Kidney epithelial cell (primary cell): ENCODE results near the gene APMAP. TPM values are rescaled to one million over a fixed set of nuclear protein-coding genes. Genes with fewer than 3 reads are reported as not detected.

Experiments
- DNase-seq: peaks from one replicate; pipeline ENCODE4 v3.0.0-alpha.2; 2010; ENCODE audit warnings: low read depth
- H3K27me3 ChIP-seq: 2 replicates; pipeline ENCODE4 v1.6.0; 2011; ENCODE audit warnings: low read length; ENCODE audit not compliant: control insufficient read depth, insufficient read depth
- H3K36me3 ChIP-seq: 2 replicates; pipeline ENCODE4 v1.5.1; 2011; ENCODE audit warnings: low read length; ENCODE audit not compliant: control insufficient read depth, insufficient read depth
- H3K4me3 ChIP-seq: 2 replicates; pipeline ENCODE4 v1.5.1; 2011; ENCODE audit warnings: low read depth, mild to moderate bottlenecking, control low read depth, low read length
- CTCF ChIP-seq: IDR thresholded peaks from 2 replicates; pipeline ENCODE4 v1.5.1; 2011; ENCODE audit warnings: mild to moderate bottlenecking, moderate library complexity, low read length, control low read depth, inconsistent platforms; ENCODE audit not compliant: insufficient read depth, poor library complexity, severe bottlenecking
- total RNA-seq: library from RNA; depleted of rRNA; stranded (reverse); fragments of >200 nt; gene quantifications from 2 replicates; pipeline ENCODE4 v1.2.3, GENCODE V29; 2015

Gene APMAP
- total RNA-seq, 1 donor from 2014 or later, result 98.8 TPM

GRCh38 chr20:25038103-25038410 lies 45.5 kb upstream of the APMAP start:
- DNase-seq, result no peak
- no peaks in the 10 kb centered on the region for H3K36me3 ChIP-seq
- TF ChIP-seq CTCF, result no peak
- H3K4me3 ChIP-seq, result no peak overlapping the region
- no peaks in the 10 kb centered on the region for H3K27me3 ChIP-seq

- no peak for TF ChIP-seq CTCF
- DNase-seq, result no peak
- Histone ChIP-seq H3K36me3 (no peaks in the 10 kb centered on the region), H3K27me3 (no peaks in the 10 kb centered on the region), H3K4me3 (no peak overlapping the region)
These were observed 44.9 kb upstream of the APMAP start for GRCh38 chr20:25037288-25038102.

GRCh38 chr20:25036331-25036936 lies 43.9 kb upstream of the APMAP start:
- TF ChIP-seq CTCF, result no peak
- DNase-seq, result no peak
- no peaks in the 10 kb centered on the region for H3K36me3 ChIP-seq
- H3K27me3 ChIP-seq, result no peaks in the 10 kb centered on the region
- no peak overlapping the region for H3K4me3 ChIP-seq

GRCh38 chr20:25035921-25036320 lies 43.4 kb upstream of the APMAP start:
- no peak for DNase-seq
- no peaks in the 10 kb centered on the region for H3K36me3 ChIP-seq
- H3K27me3 ChIP-seq, result no peaks in the 10 kb centered on the region
- no peak for TF ChIP-seq CTCF
- no peak overlapping the region for H3K4me3 ChIP-seq

GRCh38 chr20:25033924-25034300 lies 41.4 kb upstream of the APMAP start:
- no peaks in the 10 kb centered on the region for H3K36me3 ChIP-seq
- no peak for DNase-seq
- no peaks in the 10 kb centered on the region for H3K27me3 ChIP-seq
- no peak overlapping the region for H3K4me3 ChIP-seq
- no peak for TF ChIP-seq CTCF

GRCh38 chr20:25033265-25033923 lies 40.8 kb upstream of the APMAP start:
- H3K36me3 ChIP-seq, result no peaks in the 10 kb centered on the region
- H3K4me3 ChIP-seq, result no peak overlapping the region
- H3K27me3 ChIP-seq, result no peaks in the 10 kb centered on the region
- DNase-seq, result no peak
- no peak for TF ChIP-seq CTCF
